GM18873 (cell line): Measurements from ENCODE around the gene MVB12A.

Experiments used
- ATAC-seq: cut with Tn5 transposase; IDR thresholded peaks from one replicate; pipeline ENCODE4 v1.9.1; 2021; ENCODE audit warnings: mild to moderate bottlenecking, moderate library complexity, moderate number of reproducible peaks; ENCODE audit not compliant: unreplicated experiment, low FRiP score

Gene MVB12A

GRCh38 chr19:17419621-17420474 is at the start of gene MVB12A:
Gene MVB12A, plus strand, starts transcription at chr19:17420047. Its CDS starts 89 bp downstream, at chr19:17420136.
- peak; percentile 67 for ATAC-seq

- ATAC-seq = no peak
Measured at GRCh38 chr19:17376935-17377600, 42.8 kb upstream of the MVB12A start, which contains the start of gene PLVAP. Gene PLVAP, minus strand, starts transcription at chr19:17377342. Its CDS starts 54 bp downstream, at chr19:17377288.

- ATAC-seq = no peak
Measured at GRCh38 chr19:17378271-17378670, 41.6 kb upstream of the MVB12A start.

GRCh38 chr19:17379221-17379631 is 40.6 kb upstream of the MVB12A start:
- no peak for ATAC-seq

- ATAC-seq = no peak
Measured at GRCh38 chr19:17380426-17381138, 39.3 kb upstream of the MVB12A start.

- no peak for ATAC-seq
Measured at GRCh38 chr19:17385878-17386611, 33.8 kb upstream of the MVB12A start.

- no peak for ATAC-seq
Measured at GRCh38 chr19:17389288-17389687, 30.6 kb upstream of the MVB12A start.

- ATAC-seq = no peak
Measured at GRCh38 chr19:17389957-17390664, 29.7 kb upstream of the MVB12A start.

GRCh38 chr19:17390665-17391370 is 29.0 kb upstream of the MVB12A start:
- no peak for ATAC-seq

GRCh38 chr19:17391371-17392151 is 28.3 kb upstream of the MVB12A start:
- ATAC-seq = no peak

- ATAC-seq = no peak
Measured at GRCh38 chr19:17393002-17393401, 26.8 kb upstream of the MVB12A start.

GRCh38 chr19:17393914-17394313 is 25.9 kb upstream of the MVB12A start, which contains the start of gene CCDC194:
Gene CCDC194, minus strand, starts transcription at chr19:17394196. Its CDS starts 38 bp downstream, at chr19:17394158.
- ATAC-seq = no peak

GRCh38 chr19:17394891-17395415 is 24.9 kb upstream of the MVB12A start:
- ATAC-seq = no peak

- ATAC-seq = no peak
Measured at GRCh38 chr19:17398902-17399527, 20.8 kb upstream of the MVB12A start.

GRCh38 chr19:17401628-17402027 is 18.2 kb upstream of the MVB12A start:
- no peak for ATAC-seq

- no peak for ATAC-seq
Measured at GRCh38 chr19:17402982-17403855, 16.6 kb upstream of the MVB12A start.

- ATAC-seq = no peak
Measured at GRCh38 chr19:17404015-17404414, 15.8 kb upstream of the MVB12A start.
